Natural killer cell (primary cell): Measurements from ENCODE around the gene LORICRIN. TPM values are rescaled to one million over a fixed set of nuclear protein-coding genes. Genes with fewer than 3 reads are reported as not detected.

ENCODE experiments used
- ATAC-seq, 3 donors: fragments of 150-1000 bp in 2 of 3; fragments of 200-7000 bp in 1 of 3; cut with Tn5 transposase; 1 replicate in 1 of 3; 2 replicates in 2 of 3; pipeline ENCODE4 v1.10.0; 2021; ENCODE audit warnings: mild to moderate bottlenecking in 2 of 3, moderate library complexity in 2 of 3
- DNase-seq, 2 donors: peaks; one replicate each; pipeline versions ENCODE4 v3.0.0 to v3.0.0-alpha.2; 2013 to 2021; ENCODE audit warnings: mixed read lengths in 1 of 2
- H3K27ac ChIP-seq: one replicate; pipeline ENCODE4 v1.5.1; 2013; ENCODE audit warnings: mild to moderate bottlenecking, low read length
- H3K27me3 ChIP-seq: one replicate; pipeline ENCODE4 v1.6.1; 2013; ENCODE audit warnings: low read length; ENCODE audit not compliant: control insufficient read depth, insufficient read depth
- H3K36me3 ChIP-seq: one replicate; pipeline ENCODE4 v1.6.1; 2013; ENCODE audit warnings: low read length; ENCODE audit not compliant: control insufficient read depth, insufficient read depth
- H3K4me1 ChIP-seq: one replicate; pipeline ENCODE4 v1.6.1; 2013; ENCODE audit warnings: low read length; ENCODE audit not compliant: control insufficient read depth, insufficient read depth
- H3K4me3 ChIP-seq: one replicate; pipeline ENCODE4 v1.5.1; 2013; ENCODE audit warnings: low read length
- H3K9me3 ChIP-seq: one replicate; pipeline ENCODE4 v1.6.1; 2013; ENCODE audit warnings: low read length; ENCODE audit not compliant: control insufficient read depth, insufficient read depth
- H3K27ac Mint-ChIP-seq, 2 donors: one replicate each; pipeline ENCODE4 v1.8.0; 2022; ENCODE audit warnings: mild to moderate bottlenecking in 2 of 2, mixed read lengths in 2 of 2, moderate library complexity in 1 of 2
- H3K27me3 Mint-ChIP-seq, 2 donors: one replicate each; pipeline ENCODE4 v1.8.0; 2022; ENCODE audit warnings: low read depth in 2 of 2, mixed read lengths in 2 of 2
- H3K36me3 Mint-ChIP-seq: one replicate; pipeline ENCODE4 v1.8.0; 2022; ENCODE audit warnings: mixed read lengths
- H3K4me1 Mint-ChIP-seq, 2 donors: one replicate each; pipeline ENCODE4 v1.8.0; 2022; ENCODE audit warnings: mixed read lengths in 2 of 2
- H3K4me3 Mint-ChIP-seq: one replicate; pipeline ENCODE4 v1.8.0; 2022; ENCODE audit warnings: mild to moderate bottlenecking, moderate library complexity, mixed read lengths
- H3K9me3 Mint-ChIP-seq, 2 donors: one replicate each; pipeline ENCODE4 v1.8.0; 2022; ENCODE audit warnings: mixed read lengths in 2 of 2
- CTCF ChIP-seq: fragments of 200-600 bp; IDR thresholded peaks from one replicate; pipeline ENCODE4 v1.8.0; 2022; ENCODE audit warnings: antibody characterized with exemption
- WGBS: methylation state at CpG from one replicate; pipeline ENCODE4 v1.1.7; 2013; ENCODE audit warnings: missing lambda C conversion rate; ENCODE audit not compliant: insufficient coverage; 5-methylcytosine and 5-hydroxymethylcytosine counted together
- intact Hi-C: fragments of 100-400 bp; cut with micrococcal nuclease; formaldehyde crosslinking; loops from one replicate; pipeline ENCODE4 v1.14.2; 2022
- total RNA-seq, 4 donors: library from RNA; stranded (reverse); fragments of 120-200 nt in 1 of 4; gene quantifications; one replicate each; pipeline versions ENCODE4 v1.2.3 to v1.2.4, GENCODE V29; 2013 to 2022

LORICRIN gene
- total RNA-seq, 3 donors from 2014 or later (not counting 1 experiment from before 2014, with no cell fraction given): not detected

DNA sequence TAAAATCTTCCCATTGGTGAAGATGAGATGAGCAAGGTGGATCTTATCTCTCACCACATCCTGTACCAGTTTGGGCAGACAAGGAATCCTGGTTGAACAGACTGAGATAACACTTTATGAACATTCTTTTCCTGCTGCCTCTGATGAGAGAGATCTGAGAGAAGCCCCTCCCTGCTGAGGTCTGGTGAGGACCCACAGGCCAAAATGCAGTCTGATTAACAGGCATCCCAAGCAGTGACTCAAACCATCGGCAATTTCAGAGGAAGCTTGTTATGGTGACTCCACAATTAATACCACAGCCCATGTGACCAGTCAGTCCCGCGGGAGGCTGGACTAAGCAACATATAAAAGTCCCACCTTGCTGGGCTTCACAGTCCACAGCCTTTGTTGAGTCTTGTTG, 42.3 kb upstream of the LORICRIN start, which contains the start of gene PRR9:
TSS of gene PRR9 (plus strand) at position 373 of the 400 bp plus-strand sequence. CDS start 561 bp downstream, outside the sequence.
- no peaks in the 10 kb centered on the region for H3K4me1 Mint-ChIP-seq
- no peak for TF ChIP-seq CTCF
- Histone ChIP-seq H3K4me1 (no peaks in the 10 kb centered on the region), H3K27ac (no peak within 1 kb of the TSS), H3K4me3 (no peak within 1 kb of the TSS), H3K27me3 (no peaks in the 10 kb centered on the region), H3K36me3 (no peaks in the 10 kb centered on the region), H3K9me3 (no peaks in the 10 kb centered on the region)
- intact Hi-C loops: no loop called here
- H3K4me3 Mint-ChIP-seq: no peak within 1 kb of the TSS
- DNase-seq (no peak), ATAC-seq (no peak)
- H3K27me3 Mint-ChIP-seq: peaks cover 7 to 47% of the 10 kb centered on the region in 2 donors
- no peak within 1 kb of the TSS for H3K27ac Mint-ChIP-seq
- H3K9me3 Mint-ChIP-seq: no peaks in the 10 kb centered on the region
- WGBS: 54% methylated on average over 3 of the region's 3 CpGs
- no peaks in the 10 kb centered on the region for H3K36me3 Mint-ChIP-seq

- H3K36me3 Mint-ChIP-seq: no peaks in the 10 kb centered on the region
- Histone ChIP-seq H3K4me3 (no peak overlapping the region), H3K4me1 (no peaks in the 10 kb centered on the region), H3K27me3 (no peaks in the 10 kb centered on the region), H3K27ac (no peak overlapping the region), H3K36me3 (no peaks in the 10 kb centered on the region), H3K9me3 (no peaks in the 10 kb centered on the region)
- ATAC-seq: no peak
- H3K27ac Mint-ChIP-seq: no peak overlapping the region
- 74% methylated on average over 2 of the region's 2 CpGs for WGBS
- intact Hi-C loops: no loop called here
- no peak for TF ChIP-seq CTCF
- peaks cover 0 to 1% of the 10 kb centered on the region in 2 donors for H3K4me1 Mint-ChIP-seq
- no peak overlapping the region for H3K4me3 Mint-ChIP-seq
- peaks cover 7 to 43% of the 10 kb centered on the region in 2 donors for H3K27me3 Mint-ChIP-seq
- DNase-seq: no peak
- H3K9me3 Mint-ChIP-seq: no peaks in the 10 kb centered on the region
Measured at GRCh38 chr1:153217744-153218416, 41.6 kb upstream of the LORICRIN start.

GRCh38 chr1:153220606-153221303, 38.7 kb upstream of the LORICRIN start:
- Mint-ChIP-seq H3K4me1 (peaks cover 0 to 6% of the 10 kb centered on the region in 2 donors), H3K4me3 (no peak overlapping the region), H3K9me3 (no peaks in the 10 kb centered on the region), H3K36me3 (no peaks in the 10 kb centered on the region), H3K27me3 (peaks cover 9 to 40% of the 10 kb centered on the region in 2 donors), H3K27ac (no peak overlapping the region)
- DNase-seq: peak in 1 of 2 donors; percentile 4
- Histone ChIP-seq H3K4me3 (no peak overlapping the region), H3K4me1 (no peaks in the 10 kb centered on the region), H3K27me3 (no peaks in the 10 kb centered on the region), H3K36me3 (no peaks in the 10 kb centered on the region), H3K27ac (no peak overlapping the region), H3K9me3 (no peaks in the 10 kb centered on the region)
- WGBS: 51% methylated on average over 6 of the region's 6 CpGs
- no peak for ATAC-seq
- TF ChIP-seq CTCF: no peak
- intact Hi-C loops: no loop called here
